ENCODE results near the gene ATG9A. TPM values are rescaled to one million over a fixed set of nuclear protein-coding genes. Genes with fewer than 3 reads are reported as not detected.

Gene ATG9A
- total and polyA plus RNA-seq, 2 of the 8 experiments (the other 6 are each of a cell fraction or from before 2014, with no cell fraction given), result 43.6 to 66.8 TPM

- Histone ChIP-seq H3K4me1 (replicated peaks in 1 of 4; ENCODE audit: control insufficient read depth in 3 of 4, insufficient read depth in 4 of 4, low read length in 3 of 4) (peaks cover 0 to 7% (median 2%) of the 10 kb centered on the region in 4 experiments; a peak in 2 of 7 replicates), H3K36me3 (ENCODE audit: control insufficient read depth in 2 of 4, insufficient read depth in 4 of 4, low read length in 3 of 4) (peaks cover 0 to 7% (median 3%) of the 10 kb centered on the region in 4 experiments; a peak in 2 of 8 replicates), H3K27me3 (replicated peaks in 1 of 4; ENCODE audit: control insufficient read depth in 3 of 4, extremely low read depth in 1 of 4, insufficient read depth in 3 of 4, low read length in 3 of 4) (no peaks in the 10 kb centered on the region), H3K18ac (ENCODE audit: extremely low read depth, low read length) (no peak overlapping the region), H3K79me2 (ENCODE audit: control insufficient read depth in 1 of 2, insufficient read depth in 2 of 2, low read length in 2 of 2) (no peaks in the 10 kb centered on the region), H2BK12ac (ENCODE audit: low read depth, low read length) (no peak overlapping the region), H3K4me3 (ENCODE audit: extremely low read depth in 1 of 4, insufficient read depth in 2 of 4, low read depth in 3 of 4, low read length in 4 of 4) (no peak overlapping the region), H2BK120ac (replicated peaks; ENCODE audit: low read depth, low read length) (no peak overlapping the region), H3K9me3 (ENCODE audit: insufficient read depth in 2 of 2, low read depth in 1 of 2, low read length in 1 of 2) (no peaks in the 10 kb centered on the region), H4K8ac (ENCODE audit: extremely low read depth, insufficient read depth, low read length) (no peak overlapping the region), H2BK20ac (ENCODE audit: low read length) (no peak overlapping the region), H2BK5ac (ENCODE audit: low read depth, low read length) (no peak overlapping the region), H3K79me1 (ENCODE audit: low read depth, low read length) (no peaks in the 10 kb centered on the region), H3K4ac (replicated peaks; ENCODE audit: insufficient read length, low read depth, low read length) (no peak overlapping the region), H3K4me2 (ENCODE audit: insufficient read depth in 1 of 2, low read depth in 2 of 2, low read length in 2 of 2) (no peak overlapping the region), H2BK15ac (ENCODE audit: low read length) (no peak overlapping the region), H3K27ac (ENCODE audit: low read depth, low read length) (no peak overlapping the region), H4K20me1 (replicated peaks in 1 of 2; ENCODE audit: control insufficient read depth in 1 of 2, insufficient read depth in 2 of 2, low read length in 2 of 2) (peaks cover 0 to 1% of the 10 kb centered on the region in 2 experiments), H3K14ac (ENCODE audit: insufficient read length) (no peak overlapping the region), H4K91ac (replicated peaks; ENCODE audit: insufficient read length, low read length) (no peak overlapping the region), H2AK5ac (ENCODE audit: low read depth, low read length) (no peak overlapping the region), H4K5ac (ENCODE audit: insufficient read length, low read depth, low read length) (no peak overlapping the region), H3K9ac (replicated peaks in 1 of 4; ENCODE audit: extremely low read depth in 1 of 4, low read depth in 3 of 4, low read length in 3 of 4) (no peak overlapping the region), H2AFZ (ENCODE audit: low read length) (no peak overlapping the region), H3K23ac (ENCODE audit: insufficient read length) (no peak overlapping the region), H3K56ac (replicated peaks; ENCODE audit: insufficient read length, low read depth, low read length) (no peak overlapping the region), H3K23me2 (ENCODE audit: low read depth, low read length) (peaks cover 8% of the 10 kb centered on the region; the same call in 1 of the 2 replicates)
- DNase-seq (ENCODE audit: low read depth in 1 of 2, low spot score in 2 of 2) (no peak), FAIRE-seq (no peak)
- 95% methylated on average over 6 of the region's 6 CpGs; no CpG with 5 or more reads in 1 of the 2 experiments for WGBS, 2 experiments (ENCODE audit: extremely low coverage in 1 of 2, insufficient coverage in 1 of 2, insufficient read length in 1 of 2, insufficient replicate concordance in 2 of 2, low coverage in 1 of 2, low lambda C conversion rate in 2 of 2, missing lambda C conversion rate in 1 of 2)
- CTCF ChIA-PET (ENCODE audit: partially characterized antibody), result interaction anchor here (0.8 to 8.3 kb wide), 10 partner anchors 10 to 231 kb away, joined by 3 to 71 read pairs (median 4); partner anchors contain the start of genes GLB1L, NHEJ1 and STK16
- TF ChIP-seq RXRA (IDR thresholded peaks at IDR 0.05; ENCODE audit: insufficient read depth, low read depth, low read length) (no peak), E2F6 (IDR thresholded peaks at IDR 0.05) (no peak), KDM1A (IDR thresholded peaks at IDR 0.05; ENCODE audit: borderline replicate concordance, low read length) (no peak), RBBP5 (IDR thresholded peaks at IDR 0.05; ENCODE audit: borderline replicate concordance, low read depth, low read length) (no peak), CHD2 (IDR thresholded peaks at IDR 0.05; ENCODE audit: low read length) (no peak), CTBP2 (IDR thresholded peaks at IDR 0.05; ENCODE audit: borderline replicate concordance, insufficient read depth, insufficient read length, low read length) (no peak), BRCA1 (IDR thresholded peaks at IDR 0.05; ENCODE audit: low read depth, low read length) (no peak)
- POLR2A ChIA-PET (ENCODE audit: partially characterized antibody), result interaction anchor here (2.5 kb wide), 1 partner anchor 44 kb away, joined by 6 read pairs; no protein-coding TSS in a partner anchor
These were observed 56.3 kb downstream of the ATG9A start for GRCh38 chr2:219173176-219173575.
